GM19467 (cell line): Measurements from ENCODE around the gene ANKS1A.

ENCODE experiments used
- ATAC-seq: cut with Tn5 transposase; IDR thresholded peaks from one replicate; pipeline ENCODE4 v1.9.1; 2021; ENCODE audit warnings: mild to moderate bottlenecking, moderate library complexity; ENCODE audit not compliant: unreplicated experiment

The ANKS1A gene

GRCh38 chr6:35036059-35036827 lies 147.2 kb downstream of the ANKS1A start:
- no peak for ATAC-seq

GRCh38 chr6:35036828-35037663 lies 148.0 kb downstream of the ANKS1A start:
- no peak for ATAC-seq

- ATAC-seq, result no peak
Observed at GRCh38 chr6:35037664-35038038, 148.6 kb downstream of the ANKS1A start.

- ATAC-seq, result no peak
Observed at GRCh38 chr6:35038076-35038475, 149.0 kb downstream of the ANKS1A start.

GRCh38 chr6:35040398-35040797 lies 151.3 kb downstream of the ANKS1A start:
- no peak for ATAC-seq

- no peak for ATAC-seq
Observed at GRCh38 chr6:35041086-35041861, 152.2 kb downstream of the ANKS1A start.

GRCh38 chr6:35042031-35042815 lies 153.2 kb downstream of the ANKS1A start:
- no peak for ATAC-seq

GRCh38 chr6:35043381-35044130 lies 154.5 kb downstream of the ANKS1A start:
- no peak for ATAC-seq

- ATAC-seq, result no peak
Observed at GRCh38 chr6:35044145-35044745, 155.2 kb downstream of the ANKS1A start.

- ATAC-seq, result no peak
Observed at GRCh38 chr6:35044761-35045421, 155.8 kb downstream of the ANKS1A start.

GRCh38 chr6:35046103-35046502 lies 157.0 kb downstream of the ANKS1A start:
- no peak for ATAC-seq

- ATAC-seq, result no peak
Observed at GRCh38 chr6:35046862-35047261, 157.8 kb downstream of the ANKS1A start.

- ATAC-seq, result no peak
Observed at GRCh38 chr6:35047265-35048011, 158.4 kb downstream of the ANKS1A start.

- ATAC-seq, result no peak
Observed at GRCh38 chr6:35048031-35048613, 159.1 kb downstream of the ANKS1A start.

- no peak for ATAC-seq
Observed at GRCh38 chr6:35048631-35049083, 159.6 kb downstream of the ANKS1A start.

- no peak for ATAC-seq
Observed at GRCh38 chr6:35049156-35049735, 160.2 kb downstream of the ANKS1A start.
